SK-N-SH (cell line): ENCODE results near the gene ADGRG7. TPM values are rescaled to one million over a fixed set of nuclear protein-coding genes. Genes with fewer than 3 reads are reported as not detected.
"Not testable (repeated sequence)": the region's sequence is repeated elsewhere in the genome, so short reads cannot be mapped to it uniquely, and the experiment has no call there.

Experiments
- CTCF ChIA-PET: fragments of 300-600, 350-600 bp; formaldehyde crosslinking; extraction: SDS; loops from one replicate; lab custom pipeline; 2021; lab: Yijun Ruan, JAX
- POLR2A ChIA-PET: fragments of 350-600 bp; sonication (Branson Sonifier 250); formaldehyde crosslinking; extraction: SDS; loops from one replicate; lab custom pipeline; 2020; ENCODE audit warnings: antibody characterized with exemption, inconsistent platforms; lab: Yijun Ruan, JAX
- DNase-seq: peaks from one replicate; pipeline ENCODE4 v3.0.0; 2012
- H2AFZ ChIP-seq: fragments of 200-600 bp; sonication (generic); 2 replicates; pipeline ENCODE4 v1.8.1; 2016; ENCODE audit warnings: antibody characterized with exemption, mild to moderate bottlenecking, low read depth
- H3F3A ChIP-seq: fragments of 200-600 bp; sonication (generic); replicated peaks from 2 replicates; pipeline ENCODE3; 2016; ENCODE audit warnings: antibody characterized with exemption, mild to moderate bottlenecking; ENCODE audit not compliant: insufficient read depth
- H3K27ac ChIP-seq, 2 experiments: fragments of 200-500 bp in 1 of 2; fragments of 200-600 bp in 1 of 2; sonication (Bioruptor generic) in 1 of 2; sonication (generic), shearing (Covaris generic) in 1 of 2; 2 replicates each; pipeline versions ENCODE4 v1.5.1 to v1.6.1; 2014 to 2016; ENCODE audit warnings: low read depth in 2 of 2, inconsistent platforms in 1 of 2, low read length in 1 of 2, mild to moderate bottlenecking in 1 of 2, mixed read lengths in 1 of 2
- H3K27me3 ChIP-seq: fragments of 200-600 bp; sonication (generic), shearing (Covaris generic); 2 replicates; pipeline ENCODE4 v1.6.1; 2016; ENCODE audit warnings: mixed run types; ENCODE audit not compliant: insufficient read depth
- H3K36me3 ChIP-seq, 2 experiments: fragments of 200-500 bp in 1 of 2; fragments of 200-600 bp in 1 of 2; sonication (Bioruptor generic) in 1 of 2; sonication (generic) in 1 of 2; replicated peaks in 1 of 2; 2 replicates each; pipeline versions ENCODE3 to v1.5.1; 2014 to 2016; ENCODE audit warnings: low read length in 1 of 2, mild to moderate bottlenecking in 1 of 2; ENCODE audit not compliant: insufficient read depth in 2 of 2, control insufficient read depth in 1 of 2
- H3K4me1 ChIP-seq, 2 experiments: fragments of 200-500 bp in 1 of 2; fragments of 200-600 bp in 1 of 2; sonication (Bioruptor generic) in 1 of 2; sonication (generic), shearing (Covaris generic) in 1 of 2; 2 replicates each; pipeline versions ENCODE4 v1.5.1 to v1.6.1; 2014 to 2016; ENCODE audit warnings: low read depth in 1 of 2, low read length in 1 of 2, mixed run types in 1 of 2; ENCODE audit not compliant: insufficient read depth in 2 of 2, control insufficient read depth in 1 of 2
- H3K4me2 ChIP-seq: fragments of 200-600 bp; sonication (generic), shearing (Covaris generic); 2 replicates; pipeline ENCODE4 v1.6.1; 2017; ENCODE audit warnings: mixed run types
- H3K4me3 ChIP-seq, 2 experiments: fragments of 200-500 bp in 1 of 2; fragments of 200-600 bp in 1 of 2; sonication (Bioruptor generic) in 1 of 2; sonication (generic), shearing (Covaris generic) in 1 of 2; 2 replicates each; pipeline versions ENCODE4 v1.5.1 to v1.8.1; 2014 to 2016; ENCODE audit warnings: low read depth in 2 of 2, inconsistent platforms in 1 of 2, low read length in 1 of 2, mild to moderate bottlenecking in 1 of 2, mixed read lengths in 1 of 2, moderate library complexity in 1 of 2
- H3K79me2 ChIP-seq: fragments of 200-600 bp; sonication (generic); 2 replicates; pipeline ENCODE4 v1.8.1; 2017; ENCODE audit warnings: mild to moderate bottlenecking; ENCODE audit not compliant: insufficient read depth
- H3K9ac ChIP-seq: fragments of 200-600 bp; sonication (generic); 2 replicates; pipeline ENCODE4 v1.6.1; 2017; ENCODE audit warnings: mixed run types
- H3K9me2 ChIP-seq: fragments of 200-600 bp; sonication (generic); 2 replicates; pipeline ENCODE4 v1.6.1; 2017; ENCODE audit warnings: mixed run types
- H3K9me3 ChIP-seq: fragments of 200-600 bp; sonication (generic); 2 replicates; pipeline ENCODE4 v1.6.1; 2017; ENCODE audit warnings: mixed run types, mild to moderate bottlenecking, moderate library complexity
- H4K20me1 ChIP-seq: fragments of 200-600 bp; sonication (generic); 2 replicates; pipeline ENCODE4 v1.6.1; 2017; ENCODE audit warnings: mild to moderate bottlenecking, mixed run types; ENCODE audit not compliant: insufficient read depth
- CHD2 ChIP-seq: fragments of 150-350 bp; IDR thresholded peaks from 2 replicates; pipeline ENCODE4 v1.6.1; 2018; ENCODE audit warnings: low read length; ENCODE audit not compliant: partially characterized antibody
- FOXJ3 ChIP-seq: sonication (generic); formaldehyde crosslinking; IDR thresholded peaks from 2 replicates; pipeline ENCODE4 v1.5.1; 2020; ENCODE audit warnings: mild to moderate bottlenecking, missing genetic modification reagents
- GATA2 ChIP-seq: sonication (generic); formaldehyde crosslinking; IDR thresholded peaks from 2 replicates; pipeline ENCODE4 v1.5.0; 2020; ENCODE audit warnings: mild to moderate bottlenecking, missing genetic modification reagents
- MXI1 ChIP-seq: IDR thresholded peaks from 2 replicates; pipeline ENCODE4 v1.6.1; 2012; ENCODE audit warnings: mild to moderate bottlenecking, low read depth, low read length, improper control_type of control experiment
- POLR2AphosphoS5 ChIP-seq: IDR thresholded peaks from 2 replicates; pipeline ENCODE4 v1.6.1; 2012; ENCODE audit warnings: low read depth, low read length
- RXRA ChIP-seq: IDR thresholded peaks from 2 replicates; pipeline ENCODE4 v1.4.0; 2012; ENCODE audit warnings: low read depth, mild to moderate bottlenecking, borderline replicate concordance
- TCF12 ChIP-seq: IDR thresholded peaks from 2 replicates; pipeline ENCODE4 v1.4.0; 2012
- TEAD4 ChIP-seq: IDR thresholded peaks from 2 replicates; pipeline ENCODE4 v1.4.0; 2012; ENCODE audit warnings: mild to moderate bottlenecking, borderline replicate concordance; ENCODE audit not compliant: insufficient read depth
- YY1 ChIP-seq: IDR thresholded peaks from 2 replicates; pipeline ENCODE4 v1.4.0; 2012; ENCODE audit warnings: low read depth, mild to moderate bottlenecking
- WGBS: methylation state at CpG from one replicate; pipeline ENCODE4 v1.1.6; 2017; ENCODE audit warnings: low lambda C conversion rate; 5-methylcytosine and 5-hydroxymethylcytosine counted together
- polyA plus RNA-seq, 3 experiments: library from polyadenylated mRNA; depleted of rRNA; stranded (reverse); fragments of >200 nt; gene quantifications; 2 replicates each; pipeline ENCODE4 v1.2.3, GENCODE V29; 2012
- TF ChIP-seq, protein P1 (sequence below): IDR thresholded peaks from 2 replicates; pipeline ENCODE4 v1.4.0; 2012; ENCODE audit warnings: low read depth

The ADGRG7 gene
- polyA plus RNA-seq, 1 of the 3 experiments (the other 2 are of a cell fraction), result not detected

DNA sequence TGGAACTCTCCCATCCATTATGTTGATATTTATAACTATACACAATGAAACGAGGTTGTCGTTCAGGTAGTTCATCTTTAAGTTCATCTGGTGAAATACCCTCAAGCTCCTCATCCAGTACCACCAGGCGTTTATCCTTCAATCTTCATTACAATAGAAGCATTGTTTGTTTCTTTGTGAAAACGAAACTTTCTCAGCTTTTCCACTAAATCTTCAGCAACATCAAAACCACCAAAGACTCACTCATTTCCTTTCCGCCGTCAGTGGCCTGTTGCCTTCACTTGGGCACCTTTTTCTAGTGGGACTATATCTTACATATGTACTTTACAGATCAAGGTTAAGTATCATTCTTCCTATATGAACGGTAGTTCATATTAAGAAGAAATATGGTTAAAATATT lies 55.8 kb downstream of the ADGRG7 start (continued):
- TF ChIP-seq TEAD4 (no peak), YY1 (no peak), GATA2 (CRISPR knock-in tag) (no peak)
- TF ChIP-seq, protein P1, sequence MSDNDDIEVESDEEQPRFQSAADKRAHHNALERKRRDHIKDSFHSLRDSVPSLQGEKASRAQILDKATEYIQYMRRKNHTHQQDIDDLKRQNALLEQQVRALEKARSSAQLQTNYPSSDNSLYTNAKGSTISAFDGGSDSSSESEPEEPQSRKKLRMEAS, result no peak

DNA sequence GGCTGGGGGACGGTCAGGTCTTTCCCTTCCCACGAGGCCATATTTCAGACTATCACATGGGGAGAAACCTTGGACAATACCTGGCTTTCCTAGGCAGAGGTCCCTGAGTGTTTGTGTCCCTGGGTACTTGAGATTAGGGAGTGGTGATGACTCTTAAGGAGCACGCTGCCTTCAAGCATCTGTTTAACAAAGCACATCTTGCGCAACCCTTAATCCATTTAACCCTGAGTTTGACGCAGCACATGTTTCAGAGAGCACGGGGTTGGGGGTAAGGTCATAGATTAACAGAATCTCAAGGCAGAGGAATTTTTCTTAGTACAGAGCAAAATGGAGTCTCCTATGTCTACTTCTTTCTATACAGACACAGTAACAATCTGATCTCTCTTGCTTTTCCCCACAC lies 57.3 kb downstream of the ADGRG7 start:
- H3K4me2 ChIP-seq, H3K27me3 ChIP-seq, POLR2A ChIA-PET, H3K4me3 ChIP-seq, H3K36me3 ChIP-seq, H3K4me1 ChIP-seq, H4K20me1 ChIP-seq, H3K9ac ChIP-seq, DNase-seq, H3K79me2 ChIP-seq, H3K9me2 ChIP-seq, H3K9me3 ChIP-seq, H2AFZ ChIP-seq, H3F3A ChIP-seq, CTCF ChIA-PET, H3K27ac ChIP-seq: not testable (repeated sequence)
- WGBS, result 31% methylated on average over 4 of the region's 6 CpGs

DNA sequence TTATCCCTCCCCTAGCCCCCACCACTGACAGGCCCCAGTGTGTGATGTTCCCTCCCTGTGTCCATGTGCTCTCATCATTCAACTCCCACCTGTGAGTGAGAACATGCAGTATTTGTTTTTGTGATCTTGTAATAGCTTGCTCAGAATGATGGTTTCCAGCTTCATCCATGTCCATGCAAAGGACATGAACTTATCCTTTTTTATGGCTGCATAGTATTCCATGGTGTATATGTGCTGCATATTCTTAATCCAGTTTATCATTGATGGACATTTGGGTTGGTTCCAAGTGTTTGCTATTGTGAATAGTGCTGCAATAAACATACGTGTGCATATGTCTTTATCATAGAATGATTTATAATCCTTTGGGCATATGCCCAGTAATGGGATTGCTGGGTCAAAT lies 57.9 kb downstream of the ADGRG7 start:
- H3K9me3 ChIP-seq, POLR2A ChIA-PET, H3K27ac ChIP-seq, H3K9me2 ChIP-seq, H3K79me2 ChIP-seq, H3K9ac ChIP-seq, H3K27me3 ChIP-seq, H3K4me3 ChIP-seq, DNase-seq, H4K20me1 ChIP-seq, H3F3A ChIP-seq, H3K36me3 ChIP-seq, H3K4me1 ChIP-seq, H3K4me2 ChIP-seq, H2AFZ ChIP-seq, CTCF ChIA-PET: not testable (repeated sequence)
- WGBS, result 78% methylated on average over 1 of the region's 1 CpG

DNA sequence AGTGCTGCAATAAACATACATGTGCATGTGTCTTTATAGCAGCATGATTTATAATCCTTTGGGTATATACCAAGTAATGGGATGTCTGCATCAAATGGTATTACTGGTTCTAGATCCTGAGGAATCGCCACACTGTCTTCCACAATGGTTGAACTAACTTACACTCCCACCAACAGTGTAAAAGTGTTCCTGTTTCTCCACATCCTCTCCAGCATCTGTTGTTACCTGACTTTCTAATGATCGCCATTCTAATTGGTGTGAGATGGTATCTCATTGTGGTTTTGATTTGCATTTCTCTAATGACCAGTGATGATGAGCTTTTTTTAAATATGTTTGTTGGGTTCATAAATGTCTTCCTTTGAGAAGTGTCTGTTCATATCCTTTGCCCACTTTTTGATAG lies 61.6 kb downstream of the ADGRG7 start:
- CTCF ChIA-PET, H3K36me3 ChIP-seq, H3K4me3 ChIP-seq, H3K9ac ChIP-seq, H3K4me1 ChIP-seq, POLR2A ChIA-PET, H3K9me2 ChIP-seq, H3K27ac ChIP-seq, H4K20me1 ChIP-seq, H3F3A ChIP-seq, H3K79me2 ChIP-seq, H2AFZ ChIP-seq, H3K9me3 ChIP-seq, H3K4me2 ChIP-seq, H3K27me3 ChIP-seq, DNase-seq: not testable (repeated sequence)
- 54% methylated on average over 2 of the region's 2 CpGs for WGBS

DNA sequence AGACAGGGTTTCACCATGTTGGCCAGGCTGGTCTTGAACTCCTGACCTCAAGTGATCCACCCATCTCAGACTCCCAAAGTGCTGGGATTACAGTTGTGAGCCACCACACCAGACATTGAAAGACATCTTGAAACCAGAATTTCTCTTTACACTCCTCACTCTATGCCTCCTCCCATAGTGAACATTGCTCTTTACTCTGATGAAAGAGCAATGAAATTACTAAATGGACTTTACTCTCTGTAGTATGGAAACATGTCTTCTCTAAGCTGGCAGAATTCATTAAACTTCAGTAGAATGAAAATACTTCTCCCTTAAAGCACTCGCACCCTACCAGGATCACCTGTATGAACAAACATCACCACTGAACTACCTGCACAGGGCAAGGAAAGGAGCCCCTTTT lies 72.1 kb downstream of the ADGRG7 start:
- Histone ChIP-seq H3K4me2 (no peak overlapping the region), H3K79me2 (no peaks in the 10 kb centered on the region), H3K4me3 (no peak overlapping the region), H4K20me1 (no peaks in the 10 kb centered on the region), H3K4me1 (no peaks in the 10 kb centered on the region), H3K9me3 (no peaks in the 10 kb centered on the region), H3F3A (no peaks in the 10 kb centered on the region), H3K9ac (no peak overlapping the region), H3K27me3 (no peaks in the 10 kb centered on the region), H3K9me2 (no peaks in the 10 kb centered on the region), H3K27ac (no peak overlapping the region), H2AFZ (no peak overlapping the region), H3K36me3 (no peaks in the 10 kb centered on the region)
- WGBS, result 71% methylated on average over 1 of the region's 1 CpG
- DNase-seq, result no peak
- POLR2A ChIA-PET, result no interaction called here
- CTCF ChIA-PET, result no interaction called here
- no peak for TF ChIP-seq GATA2 (CRISPR knock-in tag)
- TF ChIP-seq POLR2AphosphoS5, result no peak
- TF ChIP-seq YY1, result no peak
- TF ChIP-seq, protein P1, result no peak
- TF ChIP-seq CHD2, result no peak
- TF ChIP-seq FOXJ3 (CRISPR knock-in tag), result no peak
- no peak for TF ChIP-seq RXRA
- no peak for TF ChIP-seq MXI1
- TF ChIP-seq TCF12, result no peak
